Left forelimb (tissue), 1 donor: ENCODE data around the gene KCNQ1.
"Not testable (repeated sequence)": the region's sequence is repeated elsewhere in the genome, so short reads cannot be mapped to it uniquely, and the experiment has no call there.

Source experiments
- DNase-seq: peaks from one replicate; pipeline ENCODE4 v3.0.0-alpha.2; 2018; ENCODE audit warnings: low spot score

Gene KCNQ1

GRCh38 chr11:2474059-2474901 lies 29.5 kb downstream of the KCNQ1 start:
- no peak for DNase-seq

- no peak for DNase-seq
Observed at GRCh38 chr11:2475136-2475918, 30.5 kb downstream of the KCNQ1 start.

- DNase-seq: no peak
Observed at GRCh38 chr11:2477254-2477653, 32.4 kb downstream of the KCNQ1 start.

- DNase-seq: no peak
Observed at GRCh38 chr11:2477936-2478335, 33.1 kb downstream of the KCNQ1 start.

- not testable (repeated sequence) for DNase-seq
Observed at GRCh38 chr11:2480067-2480873, 35.5 kb downstream of the KCNQ1 start.

- no peak for DNase-seq
Observed at GRCh38 chr11:2480874-2481220, 36.0 kb downstream of the KCNQ1 start.

- DNase-seq: no peak
Observed at GRCh38 chr11:2481253-2481652, 36.4 kb downstream of the KCNQ1 start.

GRCh38 chr11:2482204-2482603 lies 37.4 kb downstream of the KCNQ1 start:
- no peak for DNase-seq

- no peak for DNase-seq
Observed at GRCh38 chr11:2482745-2483144, 37.9 kb downstream of the KCNQ1 start.

- no peak for DNase-seq
Observed at GRCh38 chr11:2483426-2483825, 38.6 kb downstream of the KCNQ1 start.

- no peak for DNase-seq
Observed at GRCh38 chr11:2484576-2485125, 39.8 kb downstream of the KCNQ1 start.

GRCh38 chr11:2488004-2488403 lies 43.2 kb downstream of the KCNQ1 start:
- DNase-seq: no peak

GRCh38 chr11:2489083-2489482 lies 44.3 kb downstream of the KCNQ1 start:
- DNase-seq: no peak

GRCh38 chr11:2497951-2498350 lies 53.1 kb downstream of the KCNQ1 start:
- DNase-seq: not testable (repeated sequence)

GRCh38 chr11:2498750-2499149 lies 53.9 kb downstream of the KCNQ1 start:
- DNase-seq: no peak

- DNase-seq: peak; percentile 60
Observed at GRCh38 chr11:2507212-2507901, 62.5 kb downstream of the KCNQ1 start.

GRCh38 chr11:2507945-2508749 lies 63.3 kb downstream of the KCNQ1 start:
- peak; percentile 51 for DNase-seq

GRCh38 chr11:2508793-2509192 lies 64.0 kb downstream of the KCNQ1 start:
- DNase-seq: no peak

- DNase-seq: peak; percentile 56
Observed at GRCh38 chr11:2509481-2510001, 64.7 kb downstream of the KCNQ1 start.

GRCh38 chr11:2510626-2511402 lies 66.0 kb downstream of the KCNQ1 start:
- peak; percentile 65 for DNase-seq
